ENCODE measurements around the gene GSG1L.

GSG1L gene

GRCh38 chr16:27840311-27841060 lies 223.0 kb downstream of the GSG1L start:
- DNase-seq: no peak

- no peak for DNase-seq
These were observed 224.1 kb downstream of the GSG1L start for GRCh38 chr16:27839419-27839818.

GRCh38 chr16:27838536-27839175 lies 224.9 kb downstream of the GSG1L start:
- DNase-seq: no peak

GRCh38 chr16:27829975-27830374 lies 233.5 kb downstream of the GSG1L start:
- DNase-seq: no peak

GRCh38 chr16:27828671-27829070 lies 234.8 kb downstream of the GSG1L start:
- DNase-seq: no peak

GRCh38 chr16:27827765-27828164 lies 235.7 kb downstream of the GSG1L start:
- no peak for DNase-seq

GRCh38 chr16:27826893-27827289 lies 236.6 kb downstream of the GSG1L start:
- DNase-seq: no peak

- no peak for DNase-seq
These were observed 237.2 kb downstream of the GSG1L start for GRCh38 chr16:27826081-27826892.

GRCh38 chr16:27824786-27825185 lies 238.7 kb downstream of the GSG1L start:
- no peak for DNase-seq

GRCh38 chr16:27824006-27824405 lies 239.5 kb downstream of the GSG1L start:
- DNase-seq: no peak

GRCh38 chr16:27823421-27823820 lies 240.1 kb downstream of the GSG1L start:
- DNase-seq: no peak

GRCh38 chr16:27822996-27823395 lies 240.5 kb downstream of the GSG1L start:
- no peak for DNase-seq

- DNase-seq: no peak
These were observed 241.0 kb downstream of the GSG1L start for GRCh38 chr16:27822529-27822928.

GRCh38 chr16:27820646-27821345 lies 242.7 kb downstream of the GSG1L start:
- no peak for DNase-seq

- no peak for DNase-seq
These were observed 243.5 kb downstream of the GSG1L start for GRCh38 chr16:27819881-27820610.

GRCh38 chr16:27819356-27819755 lies 244.2 kb downstream of the GSG1L start:
- DNase-seq: no peak

GRCh38 chr16:27818246-27818645 lies 245.3 kb downstream of the GSG1L start:
- DNase-seq: no peak

- no peak for DNase-seq
These were observed 246.5 kb downstream of the GSG1L start for GRCh38 chr16:27817038-27817437.

- no peak for DNase-seq
These were observed 247.0 kb downstream of the GSG1L start for GRCh38 chr16:27816561-27816960.

GRCh38 chr16:27813591-27813990 lies 249.9 kb downstream of the GSG1L start:
- no peak for DNase-seq

GRCh38 chr16:27811881-27812280 lies 251.6 kb downstream of the GSG1L start:
- DNase-seq: no peak

GRCh38 chr16:27806986-27807385 lies 256.5 kb downstream of the GSG1L start:
- no peak for DNase-seq

Data from activated CD4-positive, alpha-beta T cell treated with anti-CD3 and anti-CD28 coated beads for 1 hour (primary cell).